Prostate gland (tissue), 2 donors: ENCODE data around the gene ZNRD2. TPM values are rescaled to one million over a fixed set of nuclear protein-coding genes. Genes with fewer than 3 reads are reported as not detected.

Experiments used
- DNase-seq: peaks from one replicate; pipeline ENCODE4 v3.0.0-alpha.2; 2019; ENCODE audit warnings: low spot score
- H3K27ac ChIP-seq, 2 donors: fragments of 200-600 bp; sonication (generic); 2 replicates each; pipeline ENCODE4 v1.5.1; 2017 to 2019
- H3K27me3 ChIP-seq: fragments of 200-600 bp; sonication (generic); replicated peaks from 2 replicates; pipeline ENCODE4 v1.5.1; 2019; ENCODE audit not compliant: insufficient read depth
- H3K36me3 ChIP-seq, 2 donors: fragments of 200-600 bp; sonication (generic); 1 replicate in 1 of 2; 2 replicates in 1 of 2; pipeline versions ENCODE4 v1.5.1 to v1.8.1; 2017 to 2019
- H3K4me1 ChIP-seq: fragments of 200-600 bp; sonication (generic); replicated peaks from 2 replicates; pipeline ENCODE4 v1.5.1; 2019
- H3K4me3 ChIP-seq, 2 donors: fragments of 200-600 bp; sonication (generic); 2 replicates each; pipeline ENCODE4 v1.5.1; 2017 to 2019
- H3K9me3 ChIP-seq: fragments of 200-600 bp; sonication (generic); 2 replicates; pipeline ENCODE4 v1.5.1; 2017
- CTCF ChIP-seq, 4 experiments: fragments of 200-600 bp in 2 of 4; fragments of 450-650 bp in 2 of 4; sonication (generic) in 2 of 4; IDR thresholded peaks; 1 replicate in 3 of 4; 2 replicates in 1 of 4; pipeline ENCODE4 v1.5.1; 2016 to 2019; ENCODE audit warnings: antibody characterized with exemption in 4 of 4, mild to moderate bottlenecking in 2 of 4, moderate library complexity in 2 of 4
- POLR2A ChIP-seq: fragments of 450-650 bp; IDR thresholded peaks from one replicate; pipeline ENCODE4 v1.6.1; 2016; ENCODE audit warnings: antibody characterized with exemption, mild to moderate bottlenecking
- POLR2AphosphoS5 ChIP-seq: sonication (generic); formaldehyde crosslinking; IDR thresholded peaks from one replicate; pipeline ENCODE4 v1.6.1; 2017; ENCODE audit warnings: antibody characterized with exemption
- WGBS: methylation state at CpG from one replicate; pipeline ENCODE4 v1.1.5; 2018; 5-methylcytosine and 5-hydroxymethylcytosine counted together
- intact Hi-C: fragments of 100-400 bp; cut with DNase I; formaldehyde crosslinking; loops from one replicate; pipeline ENCODE4 v1.14.2; 2022
- total RNA-seq, 2 donors: library from RNA; depleted of rRNA; stranded (reverse); fragments of >200 nt; gene quantifications; one replicate each; pipeline ENCODE4 v1.1.0, GENCODE V29; 2016

Gene ZNRD2
- total RNA-seq, 2 donors from 2014 or later = 72.8 to 98.1 TPM

- H3K27ac ChIP-seq = no peak overlapping the region
- no peaks in the 10 kb centered on the region for H3K36me3 ChIP-seq
- no peaks in the 10 kb centered on the region for H3K27me3 ChIP-seq
- no peak overlapping the region for H3K4me3 ChIP-seq
- H3K9me3 ChIP-seq = no peaks in the 10 kb centered on the region
- WGBS = 71% methylated on average over 20 of the region's 27 CpGs
- DNase-seq = no peak
- no peak for TF ChIP-seq POLR2AphosphoS5
- no peak for TF ChIP-seq CTCF (IDR thresholded peaks at IDR 0.05)
- no peak for TF ChIP-seq POLR2A
- intact Hi-C loops = no loop called here
- H3K4me1 ChIP-seq = peaks cover 13% of the 10 kb centered on the region
These were observed 16.0 kb upstream of the ZNRD2 start for GRCh38 chr11:65554057-65554818.

- WGBS = 57% methylated on average over 4 of the region's 4 CpGs
- no peaks in the 10 kb centered on the region for H3K27me3 ChIP-seq
- intact Hi-C loops = no loop called here
- DNase-seq = no peak
- H3K27ac ChIP-seq = no peak overlapping the region
- no peaks in the 10 kb centered on the region for H3K36me3 ChIP-seq
- H3K9me3 ChIP-seq = no peaks in the 10 kb centered on the region
- TF ChIP-seq POLR2A (no peak), POLR2AphosphoS5 (no peak), CTCF (IDR thresholded peaks at IDR 0.05) (no peak)
- H3K4me1 ChIP-seq = peaks cover 13% of the 10 kb centered on the region
- no peak overlapping the region for H3K4me3 ChIP-seq
These were observed 15.3 kb upstream of the ZNRD2 start for GRCh38 chr11:65554842-65555430.

GRCh38 chr11:65555693-65556231 is 14.5 kb upstream of the ZNRD2 start:
- no peaks in the 10 kb centered on the region for H3K9me3 ChIP-seq
- no peak overlapping the region for H3K4me3 ChIP-seq
- peak overlapping the region in 1 of 2 donors; percentile 14 for H3K27ac ChIP-seq
- no peak for DNase-seq
- WGBS = 41% methylated on average over 6 of the region's 6 CpGs
- intact Hi-C loops = no loop called here
- no peak for TF ChIP-seq CTCF (IDR thresholded peaks at IDR 0.05)
- peak; percentile 27 for TF ChIP-seq POLR2A
- TF ChIP-seq POLR2AphosphoS5 = no peak
- H3K4me1 ChIP-seq = peaks cover 13% of the 10 kb centered on the region
- no peaks in the 10 kb centered on the region for H3K36me3 ChIP-seq
- H3K27me3 ChIP-seq = no peaks in the 10 kb centered on the region

- DNase-seq = no peak
- WGBS = 64% methylated on average over 12 of the region's 12 CpGs
- TF ChIP-seq POLR2AphosphoS5 (no peak), CTCF (IDR thresholded peaks at IDR 0.05) (no peak), POLR2A (no peak)
- H3K27me3 ChIP-seq = no peaks in the 10 kb centered on the region
- no peaks in the 10 kb centered on the region for H3K9me3 ChIP-seq
- peak overlapping the region; percentile 59 to 61 for H3K4me3 ChIP-seq
- peaks cover 13% of the 10 kb centered on the region for H3K4me1 ChIP-seq
- H3K36me3 ChIP-seq = no peaks in the 10 kb centered on the region
- intact Hi-C loops = no loop called here
- peak overlapping the region; percentile 88 to 93 for H3K27ac ChIP-seq
These were observed 13.6 kb upstream of the ZNRD2 start for GRCh38 chr11:65556470-65557279.
